HPDE6-E6E7 (cell line): ENCODE measurements around the gene C19orf53.
"Not testable (repeated sequence)": the region's sequence is repeated elsewhere in the genome, so short reads cannot be mapped to it uniquely, and the experiment has no call there.

Experiments
- DNase-seq: peaks from one replicate; pipeline ENCODE4 v3.0.0; 2011; ENCODE audit warnings: missing footprints; ENCODE audit errors: extremely low spot score

C19orf53 gene

GRCh38 chr19:13764101-13764807, 10.0 kb upstream of the C19orf53 start, which contains the start of gene MRI1:
TSS of gene MRI1 (plus strand) at chr19:13764522. CDS start at chr19:13764589, 67 bp downstream.
- DNase-seq, result peak; percentile 34

- no peak for DNase-seq
Observed at GRCh38 chr19:13764821-13765394, 9.3 kb upstream of the C19orf53 start.

- no peak for DNase-seq
Observed at GRCh38 chr19:13765395-13766094, 8.7 kb upstream of the C19orf53 start.

GRCh38 chr19:13766095-13766481, 8.2 kb upstream of the C19orf53 start:
- no peak for DNase-seq

GRCh38 chr19:13768510-13768909, 5.7 kb upstream of the C19orf53 start:
- DNase-seq, result no peak

- no peak for DNase-seq
Observed at GRCh38 chr19:13770013-13770635, 4.1 kb upstream of the C19orf53 start.

- no peak for DNase-seq
Observed at GRCh38 chr19:13778398-13778797, 4.1 kb downstream of the C19orf53 start.

GRCh38 chr19:13778847-13779246, 4.6 kb downstream of the C19orf53 start:
- DNase-seq, result no peak

GRCh38 chr19:13779794-13780193, 5.5 kb downstream of the C19orf53 start:
- not testable (repeated sequence) for DNase-seq

- DNase-seq, result peak; percentile 62
Observed at GRCh38 chr19:13781547-13781946, 7.3 kb downstream of the C19orf53 start.

GRCh38 chr19:13782537-13782936, 8.3 kb downstream of the C19orf53 start:
- no peak for DNase-seq

- DNase-seq, result no peak
Observed at GRCh38 chr19:13783565-13784500, 9.6 kb downstream of the C19orf53 start.

- no peak for DNase-seq
Observed at GRCh38 chr19:13784731-13785452, 10.6 kb downstream of the C19orf53 start.

- DNase-seq, result no peak
Observed at GRCh38 chr19:13788991-13789390, 14.7 kb downstream of the C19orf53 start.

- no peak for DNase-seq
Observed at GRCh38 chr19:13790354-13790753, 16.1 kb downstream of the C19orf53 start.

- DNase-seq, result not testable (repeated sequence)
Observed at GRCh38 chr19:13793317-13793716, 19.1 kb downstream of the C19orf53 start.

- DNase-seq, result no peak
Observed at GRCh38 chr19:13794398-13794756, 20.1 kb downstream of the C19orf53 start.

GRCh38 chr19:13794757-13795589, 20.7 kb downstream of the C19orf53 start, which contains the start of gene ZSWIM4:
TSS of gene ZSWIM4 (plus strand) at chr19:13795443. CDS start at chr19:13795649, 206 bp downstream.
- peak; percentile 96 for DNase-seq

- DNase-seq, result no peak
Observed at GRCh38 chr19:13795595-13796300, 21.5 kb downstream of the C19orf53 start.
